GM12878 (cell line): ENCODE results near the gene DCLRE1B. TPM values are rescaled to one million over a fixed set of nuclear protein-coding genes. Genes with fewer than 3 reads are reported as not detected.
A peak's percentile ranks its signal among the peaks of the same experiment; 100 is the strongest.

Experiments used
- ATAC-seq: fragments of 200-7000 bp; cut with Tn5 transposase; 3 replicates; pipeline ENCODE4 v1.9.1; 2020; ENCODE audit warnings: mild to moderate bottlenecking, moderate library complexity
- Bru-seq: library from RNA; stranded (reverse); fragments of 400-500 nt; gene quantifications from one replicate; lab custom pipeline; 2021; lab: Mats Ljungman, UMichigan
- BruChase-seq, 2 experiments: library from RNA; stranded (reverse); fragments of 400-500 nt; gene quantifications; one replicate each; lab custom pipeline; 2021; lab: Mats Ljungman, UMichigan
- BruUV-seq: library from RNA; stranded (reverse); fragments of 400-500 nt; replicated peaks from 2 replicates; lab custom pipeline; 2021; lab: Mats Ljungman, UMichigan
- CTCF ChIA-PET: fragments of 300-600 bp; sonication (Branson Sonifier 250); formaldehyde crosslinking; extraction: SDS; loops from one replicate; lab custom pipeline; 2021; ENCODE audit warnings: inconsistent platforms; lab: Yijun Ruan, JAX
- POLR2A ChIA-PET: fragments of 350-600 bp; formaldehyde crosslinking; extraction: SDS; loops from one replicate; lab custom pipeline; 2021; ENCODE audit warnings: inconsistent platforms; lab: Charles Lee
- RAD21 ChIA-PET: fragments of 300-600 bp; sonication (Branson Sonifier 250); formaldehyde crosslinking; loops from one replicate; lab custom pipeline; 2023; ENCODE audit warnings: antibody characterized with exemption; ENCODE audit not compliant: unreplicated experiment; lab: Charles Lee
- SMC1A ChIA-PET: fragments of 300-600 bp; sonication (Branson Sonifier 250); formaldehyde crosslinking; loops from one replicate; lab custom pipeline; 2023; ENCODE audit not compliant: unreplicated experiment, uncharacterized antibody; lab: Charles Lee
- DNase-seq: peaks from one replicate; pipeline ENCODE4 v3.0.0-alpha.2; 2011; ENCODE audit warnings: low read depth, low spot score
- FAIRE-seq: peaks from 3 replicates; lab custom pipeline; 2011; peaks lifted over from hg19 to GRCh38; lab: Jason Lieb, UNC
- H2AFZ ChIP-seq: 2 replicates; pipeline ENCODE4 v1.6.0; 2011; ENCODE audit warnings: low read depth, low read length, control low read depth; ENCODE audit not compliant: control insufficient read depth
- H3K27ac ChIP-seq: 2 replicates; pipeline ENCODE4 v1.5.1; 2011; ENCODE audit warnings: control low read depth; ENCODE audit not compliant: control insufficient read depth, insufficient read depth
- H3K27me3 ChIP-seq, 2 experiments: replicated peaks in 1 of 2; 2 replicates each; pipeline versions ENCODE4 v1.6.0 to v1.6.1; 2011; ENCODE audit warnings: low read length in 1 of 2; ENCODE audit not compliant: control insufficient read depth in 2 of 2, insufficient read depth in 2 of 2
- H3K36me3 ChIP-seq, 2 experiments: 2 replicates each; pipeline ENCODE4 v1.5.1; 2011; ENCODE audit warnings: low read length in 1 of 2; ENCODE audit not compliant: control insufficient read depth in 2 of 2, insufficient read depth in 2 of 2
- H3K4me1 ChIP-seq: 2 replicates; pipeline ENCODE4 v1.6.1; 2011; ENCODE audit warnings: mild to moderate bottlenecking, low read length, moderate library complexity, mixed read lengths; ENCODE audit not compliant: control insufficient read depth, insufficient read depth
- H3K4me2 ChIP-seq: 2 replicates; pipeline ENCODE4 v1.6.0; 2011; ENCODE audit warnings: control low read depth; ENCODE audit not compliant: control insufficient read depth, insufficient read depth
- H3K4me3 ChIP-seq: fragments of 200-600 bp; sonication (generic); 2 replicates; pipeline ENCODE4 v1.5.1; 2016
- H3K79me2 ChIP-seq: 2 replicates; pipeline ENCODE4 v1.6.0; 2011; ENCODE audit warnings: low read length; ENCODE audit not compliant: control insufficient read depth, insufficient read depth
- H3K9ac ChIP-seq: 2 replicates; pipeline ENCODE4 v1.8.0; 2011; ENCODE audit warnings: low read length, control low read depth, mixed read lengths; ENCODE audit not compliant: control insufficient read depth, insufficient read depth
- H3K9me3 ChIP-seq: replicated peaks from 3 replicates; pipeline ENCODE4 v1.5.1; 2011; ENCODE audit warnings: mild to moderate bottlenecking, low read length; ENCODE audit not compliant: control insufficient read depth, insufficient read depth
- H4K20me1 ChIP-seq: 2 replicates; pipeline ENCODE4 v1.6.0; 2011; ENCODE audit not compliant: control insufficient read depth, insufficient read depth
- CREB1 ChIP-seq: IDR thresholded peaks from 2 replicates; pipeline ENCODE4 v1.6.1; 2012; ENCODE audit warnings: low read depth, mild to moderate bottlenecking, inconsistent platforms
- EGR1 ChIP-seq, 2 experiments: IDR thresholded peaks; 1 replicate in 1 of 2; 2 replicates in 1 of 2; pipeline ENCODE4 v1.6.1; 2011 to 2012; ENCODE audit warnings: low read depth in 2 of 2, low read length in 2 of 2, borderline replicate concordance in 1 of 2, mild to moderate bottlenecking in 1 of 2, moderate library complexity in 1 of 2
- GABPA ChIP-seq: IDR thresholded peaks from 2 replicates; pipeline ENCODE4 v1.6.1; 2014; ENCODE audit warnings: antibody characterized with exemption, low read depth, mild to moderate bottlenecking, inconsistent platforms
- GATAD2B ChIP-seq: fragments of 450-650 bp; conservative IDR thresholded peaks from 2 replicates; pipeline ENCODE4 v1.6.1; 2017; ENCODE audit warnings: low read depth, mild to moderate bottlenecking, moderate library complexity
- MXI1 ChIP-seq: fragments of 150-350 bp; IDR thresholded peaks from 2 replicates; pipeline ENCODE4 v1.6.1; 2011; ENCODE audit warnings: low read depth, mild to moderate bottlenecking, inconsistent platforms, low read length, improper control_type of control experiment
- MYB ChIP-seq: fragments of 150-350 bp; IDR thresholded peaks from 2 replicates; pipeline ENCODE4 v1.6.1; 2014; ENCODE audit warnings: mild to moderate bottlenecking, low read depth, low read length, borderline replicate concordance
- NBN ChIP-seq: fragments of 450-650 bp; IDR thresholded peaks from 2 replicates; pipeline ENCODE4 v1.6.1; 2016
- NFYB ChIP-seq: IDR thresholded peaks from 2 replicates; pipeline ENCODE4 v1.6.1; 2011; ENCODE audit warnings: low read depth, mild to moderate bottlenecking, low read length, improper control_type of control experiment, moderate library complexity; ENCODE audit not compliant: insufficient read depth
- RAD21 ChIP-seq: IDR thresholded peaks from 2 replicates; pipeline ENCODE4 v1.6.1; 2011; ENCODE audit warnings: mild to moderate bottlenecking, low read depth, low read length, moderate library complexity; ENCODE audit not compliant: insufficient read depth
- RELA ChIP-seq: fragments of 450-650 bp; IDR thresholded peaks from 2 replicates; pipeline ENCODE4 v1.8.0; 2014; ENCODE audit warnings: borderline replicate concordance; ENCODE audit not compliant: partially characterized antibody
- SMARCA5 ChIP-seq: fragments of 450-650 bp; IDR thresholded peaks from 2 replicates; pipeline ENCODE4 v1.6.1; 2017; ENCODE audit warnings: mild to moderate bottlenecking
- SMC3 ChIP-seq: IDR thresholded peaks from 2 replicates; pipeline ENCODE4 v1.6.1; 2011; ENCODE audit warnings: low read length, improper control_type of control experiment, borderline replicate concordance
- TAF1 ChIP-seq: IDR thresholded peaks from 2 replicates; pipeline ENCODE4 v1.6.1; 2011; ENCODE audit warnings: mild to moderate bottlenecking, low read depth, low read length, borderline replicate concordance
- TCF12 ChIP-seq: IDR thresholded peaks from 2 replicates; pipeline ENCODE4 v1.6.1; 2011; ENCODE audit warnings: low read depth, mild to moderate bottlenecking, low read length
- ZNF274 ChIP-seq: IDR thresholded peaks from one replicate; pipeline ENCODE4 v1.8.0; 2011; ENCODE audit not compliant: insufficient read length, insufficient read depth
- ZNF622 ChIP-seq: fragments of 450-650 bp; IDR thresholded peaks from 2 replicates; pipeline ENCODE4 v1.6.1; 2017; ENCODE audit warnings: mild to moderate bottlenecking, inconsistent platforms
- WGBS: methylation state at CpG from one replicate; pipeline ENCODE4 v1.1.6; 2016; ENCODE audit warnings: low lambda C conversion rate; ENCODE audit not compliant: insufficient replicate concordance, insufficient coverage; ENCODE audit errors: missing lambda C conversion rate; 5-methylcytosine and 5-hydroxymethylcytosine counted together
- in situ Hi-C: fragments of 300-500 bp; cut with MboI; formaldehyde crosslinking; loops from 9 replicates; pipeline ENCODE4 v1.14.3; 2018; ENCODE audit warnings: mixed read lengths
- intact Hi-C: fragments of 100-400 bp; cut with micrococcal nuclease; formaldehyde crosslinking; loops from one replicate; pipeline ENCODE4 v1.14.2; 2022; ENCODE audit not compliant: unreplicated experiment
- long read RNA-seq, 2 experiments: library from polyadenylated mRNA; unstranded; transcript quantifications; one replicate each; pipeline ENCODE4 v2.0.0, GENCODE V29; 2019 to 2020
- polyA minus RNA-seq, 3 experiments: library from RNA; depleted of rRNA, polyadenylated mRNA; stranded (reverse); fragments of >200 nt; gene quantifications; 2 replicates each; pipeline ENCODE4 v1.2.3, GENCODE V29; 2011
- polyA plus RNA-seq, 11 experiments: library from polyadenylated mRNA; depleted of rRNA in 4 of 11; unstranded in 6 of 11; stranded (reverse) in 5 of 11; fragments of >200 nt; fragmentation: Nextera tagmentation in 4 of 11; fragmentation: Illumina TruSeq in 1 of 11; extraction: Ambion mirVana in 4 of 11; extraction: Trizol in 1 of 11; gene quantifications; 1 replicate in 1 of 11; 2 replicates in 10 of 11; pipeline versions ENCODE4 v1.2.1 to v1.2.3, GENCODE V29; 2011 to 2016; ENCODE audit warnings: inconsistent platforms in 2 of 11, missing spikeins in 2 of 11, low read depth in 1 of 11
- total RNA-seq, 4 experiments: library from RNA; depleted of rRNA in 3 of 4; stranded (reverse); fragments of >200 nt in 3 of 4; fragmentation: Illumina TruSeq in 1 of 4; extraction: Trizol in 1 of 4; gene quantifications; 2 replicates each; pipeline versions ENCODE4 v1.2.1 to v1.2.3, GENCODE V29; 2013 to 2021
- TF ChIP-seq, protein P1 (sequence below): fragments of 450-650 bp; IDR thresholded peaks from 2 replicates; pipeline ENCODE4 v1.6.1; 2017; ENCODE audit warnings: borderline replicate concordance

DCLRE1B gene
- 4.6 and 5.2 TPM in 2 replicates for total RNA-seq (2013; cell fraction: nucleolus; rRNA removed)
- total RNA-seq (2014; rRNA removed) (13.5 and 13.8 TPM in 2 replicates), total RNA-seq (2014; rRNA removed; fragmentation: Illumina TruSeq; extraction: Trizol) (11.9 and 12.8 TPM in 2 replicates), total RNA-seq (2021) (13.6 and 14.3 TPM in 2 replicates), polyA plus RNA-seq (2011; rRNA removed) (5.5 and 7.4 TPM in 2 replicates), polyA plus RNA-seq (2014; fragmentation: Illumina TruSeq; extraction: Trizol) (13.3 and 15.6 TPM in 2 replicates), polyA plus RNA-seq (2014; fragmentation: Nextera tagmentation; extraction: Ambion mirVana) (1 to 10 TPM; 5.4 to 7.4 TPM), polyA plus RNA-seq (2014; rRNA removed) (10.3 and 13.0 TPM in 2 replicates), polyA plus RNA-seq (2016; fragmentation: Nextera tagmentation; extraction: Ambion mirVana) (10 to 100 TPM; 16.5 to 18.3 TPM), polyA minus RNA-seq (2011; rRNA and poly(A)+ RNA removed) (6.8 and 10.5 TPM in 2 replicates), Bru-seq, nascent RNA (percentile 61 among the genes with signal in this experiment), BruChase-seq, experiment 1, labeled RNA remaining after a 6-hour chase (percentile 56 among the genes with signal in this experiment), BruChase-seq, experiment 2, labeled RNA remaining after a 2-hour chase (percentile 79 among the genes with signal in this experiment)
- 4.5 TPM for polyA plus RNA-seq (2011; ENCODE audit: low read depth)
- 9.8 and 10.6 TPM in 2 replicates for polyA plus RNA-seq (2011; cell fraction: cytosol; rRNA removed)
- polyA plus RNA-seq (2011; cell fraction: nucleus; rRNA removed) = 4.3 and 6.0 TPM in 2 replicates
- polyA plus RNA-seq (2012) = 6.1 and 6.2 TPM in 2 replicates
- polyA minus RNA-seq (2011; cell fraction: cytosol; rRNA and poly(A)+ RNA removed) = 5.6 and 7.2 TPM in 2 replicates
- polyA minus RNA-seq (2011; cell fraction: nucleus; rRNA and poly(A)+ RNA removed) = 2.3 and 5.5 TPM in 2 replicates
- long read RNA-seq, experiment 1, transcript DCLRE1B-201 (4 exons, 3,940 nt) = major isoform, 12 of 18 reads
- long read RNA-seq, experiment 1, partial matches to known transcripts = 0 of 18 reads
- long read RNA-seq, experiment 1, other reads (novel, unspliced or antisense) = 3 of 18 reads
- long read RNA-seq, experiment 2, transcript DCLRE1B-201 (4 exons, 3,940 nt) = major isoform, 19 of 47 reads
- long read RNA-seq, experiment 2, transcript DCLRE1B-203 (3 exons, 1,960 nt) = minor isoform, 10 of 47 reads
- long read RNA-seq, experiment 2, partial matches to known transcripts = 2 of 47 reads
- long read RNA-seq, experiment 2, other reads (novel, unspliced or antisense) = 13 of 47 reads

GRCh38 chr1:113904674-113905434 is at the start of gene DCLRE1B, which contains the start of gene AP4B1:
Gene DCLRE1B (plus strand): TSS chr1:113905326. CDS start chr1:113905587, 261 bp downstream.
Gene AP4B1 (minus strand): TSS chr1:113904799. CDS start chr1:113904717, 82 bp downstream.
- WGBS = 1% methylated on average over 62 of the region's 67 CpGs
- Histone ChIP-seq H3K36me3 (peaks cover 0 to 9% of the 10 kb centered on the region in 2 experiments; a peak in 1 of 4 replicates), H3K27ac (peak within 1 kb of the TSS; percentile 88), H3K4me3 (peak within 1 kb of the TSS; percentile 91), H2AFZ (peak within 1 kb of the TSS; percentile 95), H3K4me1 (peaks cover 3% of the 10 kb centered on the region), H3K27me3 (no peaks in the 10 kb centered on the region), H3K9ac (peak within 1 kb of the TSS; percentile 93), H4K20me1 (no peaks in the 10 kb centered on the region), H3K9me3 (no peaks in the 10 kb centered on the region), H3K4me2 (peak within 1 kb of the TSS; percentile 96), H3K79me2 (peaks cover 38% of the 10 kb centered on the region)
- in situ Hi-C loops = loop anchor here (5.0 kb wide), 1 partner anchor 68 kb away; no protein-coding TSS in a partner anchor
- peak; percentile 96 for FAIRE-seq
- peak; percentile 94 for ATAC-seq
- SMC1A ChIA-PET = interaction anchor here (0.7 to 7.9 kb wide), 35 partner anchors 9 to 764 kb away, joined by 3 to 205 read pairs (median 5); partner anchors contain the start of genes BCL2L15, HIPK1 and PHTF1
- CTCF ChIA-PET = interaction anchor here (0.7 to 7.7 kb wide), 15 partner anchors 11 to 93 kb away, joined by 3 to 79 read pairs (median 7); partner anchors contain the start of genes HIPK1 and RSBN1
- RAD21 ChIA-PET = interaction anchor here (0.8 to 4.0 kb wide), 15 partner anchors 18 to 1189 kb away, joined by 3 to 110 read pairs (median 9); partner anchors contain the start of genes BCL2L15, HIPK1, PHTF1 and RSBN1
- intact Hi-C loops = loop anchor here (1.0 to 10.0 kb wide), 6 partner anchors 24 to 150 kb away; partner anchors contain the start of genes HIPK1, PHTF1 and RSBN1
- DNase-seq = peak; percentile 99
- BruUV-seq = no TSS peak
- POLR2A ChIA-PET = interaction anchor here (1.0 to 5.8 kb wide), 15 partner anchors 9 to 146 kb away, joined by 3 to 68 read pairs (median 4); partner anchors contain the start of genes HIPK1 and PHTF1
- TF ChIP-seq SMC3 = peak; percentile 95
- peak; percentile 82 for TF ChIP-seq MXI1
- peak; percentile 6; the same call in 1 of the 2 replicates for TF ChIP-seq MYB
- peak; percentile 94 for TF ChIP-seq TCF12
- TF ChIP-seq SMARCA5 = peak; percentile 88
- TF ChIP-seq EGR1 (IDR thresholded peaks at IDR 0.05; ENCODE audit: borderline replicate concordance in 1 of 2, low read depth in 2 of 2, low read length in 2 of 2) = peak in 1 of 2 experiments; percentile 63; a peak in 2 of 3 replicates
- TF ChIP-seq GABPA = peak; percentile 87
- TF ChIP-seq GATAD2B = no peak; the same call in 1 of the 2 replicates
- TF ChIP-seq, protein P1, sequence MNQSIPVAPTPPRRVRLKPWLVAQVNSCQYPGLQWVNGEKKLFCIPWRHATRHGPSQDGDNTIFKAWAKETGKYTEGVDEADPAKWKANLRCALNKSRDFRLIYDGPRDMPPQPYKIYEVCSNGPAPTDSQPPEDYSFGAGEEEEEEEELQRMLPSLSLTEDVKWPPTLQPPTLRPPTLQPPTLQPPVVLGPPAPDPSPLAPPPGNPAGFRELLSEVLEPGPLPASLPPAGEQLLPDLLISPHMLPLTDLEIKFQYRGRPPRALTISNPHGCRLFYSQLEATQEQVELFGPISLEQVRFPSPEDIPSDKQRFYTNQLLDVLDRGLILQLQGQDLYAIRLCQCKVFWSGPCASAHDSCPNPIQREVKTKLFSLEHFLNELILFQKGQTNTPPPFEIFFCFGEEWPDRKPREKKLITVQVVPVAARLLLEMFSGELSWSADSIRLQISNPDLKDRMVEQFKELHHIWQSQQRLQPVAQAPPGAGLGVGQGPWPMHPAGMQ = no peak
- peak; percentile 90 for TF ChIP-seq RELA
- peak; percentile 98 for TF ChIP-seq NBN
- peak; percentile 47; the same call in 1 of the 2 replicates for TF ChIP-seq CREB1
- no peak for TF ChIP-seq ZNF622
- TF ChIP-seq ZNF274 = no peak
- TF ChIP-seq NFYB = peak; percentile 78
- 0 out of 2 replicates have a peak, but pooled peaks have one; percentile 38 for TF ChIP-seq TAF1
- TF ChIP-seq RAD21 = peak; percentile 93
